ENCODE measurements around the gene CASZ1.

Gene CASZ1

DNA sequence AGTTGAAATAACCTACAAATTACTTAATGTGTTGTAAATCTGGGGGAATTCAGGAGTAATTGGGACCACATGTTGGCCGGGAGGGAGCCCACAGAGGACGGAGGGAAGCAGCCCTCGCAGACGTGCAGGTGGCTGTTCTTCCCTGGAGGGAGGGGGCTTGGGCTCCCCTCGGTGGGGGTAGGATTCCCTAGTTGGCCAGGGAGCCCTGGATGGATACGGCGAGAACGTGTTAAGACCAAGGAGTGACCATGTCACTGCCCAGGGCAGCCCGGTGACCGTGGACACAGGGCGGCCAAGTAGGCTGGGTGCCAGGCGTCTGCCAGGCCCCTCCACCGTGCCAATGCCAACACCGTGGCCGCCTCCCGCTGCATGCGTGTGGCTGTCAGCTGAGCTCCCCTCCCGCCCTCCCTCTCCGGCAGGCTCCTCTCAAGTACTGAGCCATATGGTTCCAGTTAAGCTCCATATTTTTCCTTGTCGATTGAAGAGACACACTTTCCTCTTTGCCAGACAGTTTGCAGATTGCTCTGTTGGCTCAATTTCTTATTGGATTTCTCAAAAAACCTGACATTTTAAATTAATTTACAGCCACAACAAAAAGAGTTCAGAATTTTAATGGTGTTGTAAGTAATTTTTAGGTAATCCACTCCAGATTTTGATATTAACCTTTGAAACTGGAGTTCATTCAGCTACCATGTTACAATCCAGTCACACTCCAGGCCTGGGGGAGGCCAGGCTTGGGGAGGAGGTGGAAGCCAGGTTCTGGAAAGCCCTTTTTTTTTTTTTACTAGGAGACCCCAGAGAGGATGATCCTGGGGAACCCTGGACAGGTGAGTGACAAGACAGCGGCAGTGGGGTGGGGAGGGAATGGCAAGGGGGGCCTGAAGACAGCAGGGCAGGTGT, 71.2 kb downstream of the CASZ1 start:
- no peak for DNase-seq (ENCODE audit: low spot score)

- no peak for DNase-seq (ENCODE audit: low spot score)
Observed at GRCh38 chr1:10724511-10724910, 71.9 kb downstream of the CASZ1 start.

- no peak for DNase-seq (ENCODE audit: low spot score)
Observed at GRCh38 chr1:10724052-10724494, 72.4 kb downstream of the CASZ1 start.

DNA sequence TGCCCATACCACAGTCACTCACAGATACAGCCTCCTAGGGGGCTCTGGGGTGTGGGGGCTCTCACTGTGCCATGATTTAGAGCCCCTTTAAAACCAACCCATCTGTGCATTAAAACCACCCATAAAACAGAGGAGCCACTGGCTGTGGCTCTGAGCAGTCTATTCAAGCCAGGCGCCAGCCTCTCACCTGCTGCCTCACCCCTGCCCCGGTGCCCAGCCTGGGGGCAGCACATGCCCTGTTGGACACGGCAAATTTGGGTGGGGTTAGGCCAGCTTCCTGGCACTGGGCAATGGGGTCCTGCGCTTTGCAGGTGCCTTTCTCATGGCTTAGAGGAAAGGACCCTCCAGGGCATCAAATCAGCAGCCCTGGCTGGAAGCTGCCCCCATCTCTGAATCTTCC, 73.1 kb downstream of the CASZ1 start:
- no peak for DNase-seq (ENCODE audit: low spot score)

DNA sequence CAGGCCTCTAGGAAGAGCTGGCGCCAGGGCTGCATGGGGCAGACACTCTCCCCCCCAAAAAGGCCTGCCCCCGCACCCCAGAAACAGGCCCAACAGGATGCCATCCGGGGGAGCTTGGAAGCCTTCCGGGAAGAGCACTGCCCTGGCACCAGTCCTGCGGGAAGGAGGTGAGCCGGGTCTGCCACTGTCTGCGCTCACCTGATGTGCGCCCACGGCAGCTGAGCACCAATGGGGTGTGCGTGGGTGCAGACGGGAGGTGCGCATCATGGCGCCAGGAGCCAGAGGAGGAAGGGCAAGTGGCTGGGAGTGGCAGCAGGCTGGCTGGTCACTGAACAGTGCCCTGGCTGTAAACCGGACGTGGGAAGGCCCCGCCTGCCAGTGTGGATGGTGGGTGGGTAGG, 73.6 kb downstream of the CASZ1 start:
- no peak for DNase-seq (ENCODE audit: low spot score)

DNA sequence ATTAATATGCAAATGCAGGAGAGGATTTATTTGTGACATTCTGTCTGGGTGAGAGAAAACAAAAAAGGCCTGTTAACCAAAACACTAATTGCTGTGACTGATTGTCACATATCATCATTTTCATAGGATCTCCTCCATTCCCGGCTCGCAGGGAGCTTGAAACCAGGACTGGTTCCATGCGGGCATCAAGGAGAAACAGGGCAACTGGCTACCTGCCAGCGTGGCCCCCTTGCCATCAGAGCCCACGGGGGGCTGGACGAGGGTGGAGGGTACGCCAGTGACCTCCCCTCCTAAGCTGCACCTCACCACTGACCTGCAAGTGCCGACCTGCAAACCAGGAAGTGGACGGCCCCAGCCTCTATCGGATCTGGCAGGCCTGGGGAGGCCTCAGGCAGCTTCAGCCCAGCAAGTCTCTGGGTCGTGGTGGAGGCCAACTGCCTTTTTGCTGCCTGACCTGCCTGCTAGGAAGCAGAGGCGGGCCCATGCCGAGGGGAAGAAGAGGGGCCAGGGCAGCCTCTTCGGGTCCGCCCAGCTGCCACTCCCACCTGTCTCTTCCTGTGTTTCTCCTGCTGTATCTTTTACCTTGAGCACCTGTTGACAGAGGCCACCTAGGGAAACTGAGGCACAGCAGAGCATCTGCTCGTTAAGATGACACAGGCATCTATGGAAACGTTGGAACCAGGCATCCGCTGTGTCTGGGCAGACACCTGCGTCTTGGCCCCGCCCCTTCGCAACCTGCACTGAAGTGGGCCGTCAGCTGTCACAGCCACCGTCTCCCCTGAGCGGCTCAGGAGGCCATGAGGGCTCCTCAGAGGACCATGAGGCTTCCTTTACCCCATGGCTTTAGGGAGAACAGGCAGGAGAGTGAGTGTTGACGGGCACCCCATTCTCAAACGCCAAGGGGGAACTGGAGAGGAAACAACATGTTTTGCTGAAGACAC, 74.8 kb downstream of the CASZ1 start:
- no peak for DNase-seq (ENCODE audit: low spot score)

- no peak for DNase-seq (ENCODE audit: low spot score)
Observed at GRCh38 chr1:10720635-10721034, 75.8 kb downstream of the CASZ1 start.

GRCh38 chr1:10718083-10718415, 78.4 kb downstream of the CASZ1 start:
- DNase-seq (ENCODE audit: low spot score) = no peak

- DNase-seq (ENCODE audit: low spot score) = no peak
Observed at GRCh38 chr1:10717296-10718082, 79.0 kb downstream of the CASZ1 start.

DNA sequence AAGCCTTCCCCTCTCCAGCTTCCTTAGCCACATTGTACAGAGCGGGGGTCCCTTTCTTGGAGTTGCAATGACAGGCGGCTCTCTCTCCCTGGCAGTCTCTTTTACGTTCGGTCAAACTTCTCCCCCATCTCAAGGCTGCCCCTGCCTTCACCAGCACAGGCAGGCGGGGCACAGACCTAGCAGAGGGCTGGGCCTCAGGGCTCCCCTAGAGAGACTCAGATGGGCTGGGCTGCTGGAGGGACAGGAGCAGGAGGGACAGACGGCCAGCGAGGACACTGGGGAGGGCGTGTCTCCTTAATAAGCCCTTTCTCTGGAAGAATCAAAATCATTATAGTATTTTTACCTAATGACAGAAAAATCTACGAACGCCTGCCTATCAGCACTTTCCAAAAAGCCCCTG, 79.6 kb downstream of the CASZ1 start:
- DNase-seq (ENCODE audit: low spot score) = no peak

DNA sequence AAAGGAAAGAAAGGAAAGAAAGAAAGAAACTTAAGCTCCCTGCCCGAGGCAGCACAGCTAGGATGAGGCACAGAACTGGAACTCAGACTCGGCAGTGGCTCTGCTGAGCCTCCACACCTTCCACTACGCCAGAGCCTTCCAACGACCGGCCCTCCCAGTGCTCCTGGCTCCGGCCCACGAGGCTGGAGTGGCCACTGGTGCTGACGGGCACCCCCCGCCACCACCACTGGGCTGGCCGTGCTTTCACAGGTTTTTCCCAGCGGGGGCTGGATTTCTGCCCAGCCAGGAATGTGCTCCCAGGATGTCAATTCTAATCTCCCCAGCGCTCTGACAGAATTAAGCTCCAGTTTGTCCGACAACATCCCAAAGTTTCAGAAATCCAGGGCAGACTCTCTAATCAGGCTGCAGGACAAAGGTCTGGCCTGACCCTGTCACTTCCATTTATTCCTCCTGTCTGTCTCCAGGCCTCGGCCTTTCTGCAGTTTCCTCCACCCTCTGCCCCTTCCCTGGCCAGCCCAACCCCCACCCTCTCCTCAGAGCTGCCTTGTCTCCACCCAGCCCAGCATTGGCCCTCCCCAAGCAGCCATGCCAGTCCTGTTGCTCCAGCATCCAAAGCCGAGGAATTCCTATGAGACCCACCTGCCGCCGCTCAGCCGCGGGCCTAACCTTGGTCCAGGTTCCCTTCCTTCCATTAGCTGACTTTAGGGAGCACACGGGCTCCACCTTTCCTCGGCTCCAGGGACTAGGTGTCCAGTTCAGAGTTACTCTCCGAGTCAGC, 81.9 kb downstream of the CASZ1 start:
- DNase-seq (ENCODE audit: low spot score) = no peak

DNA sequence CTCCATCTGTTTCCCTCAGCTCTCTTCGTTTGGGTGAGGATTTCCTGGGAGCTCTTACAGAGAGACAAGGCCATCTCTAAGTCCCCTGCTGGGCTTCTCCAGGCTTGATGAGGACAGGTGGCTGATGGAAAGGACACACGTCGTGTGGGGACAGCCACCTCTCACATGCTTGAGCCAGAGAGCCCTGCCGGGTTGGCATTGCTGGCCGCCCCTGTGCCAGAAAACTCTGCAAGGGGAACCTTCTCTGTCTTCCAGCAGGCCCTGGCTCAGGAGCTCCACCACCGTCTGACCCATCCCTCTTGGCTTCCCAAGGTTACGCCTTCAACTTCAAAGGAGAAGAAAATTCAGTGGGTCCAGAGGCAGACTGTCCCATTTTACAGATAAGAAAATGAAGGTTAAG, 82.8 kb downstream of the CASZ1 start:
- no peak for DNase-seq (ENCODE audit: low spot score)

DNA sequence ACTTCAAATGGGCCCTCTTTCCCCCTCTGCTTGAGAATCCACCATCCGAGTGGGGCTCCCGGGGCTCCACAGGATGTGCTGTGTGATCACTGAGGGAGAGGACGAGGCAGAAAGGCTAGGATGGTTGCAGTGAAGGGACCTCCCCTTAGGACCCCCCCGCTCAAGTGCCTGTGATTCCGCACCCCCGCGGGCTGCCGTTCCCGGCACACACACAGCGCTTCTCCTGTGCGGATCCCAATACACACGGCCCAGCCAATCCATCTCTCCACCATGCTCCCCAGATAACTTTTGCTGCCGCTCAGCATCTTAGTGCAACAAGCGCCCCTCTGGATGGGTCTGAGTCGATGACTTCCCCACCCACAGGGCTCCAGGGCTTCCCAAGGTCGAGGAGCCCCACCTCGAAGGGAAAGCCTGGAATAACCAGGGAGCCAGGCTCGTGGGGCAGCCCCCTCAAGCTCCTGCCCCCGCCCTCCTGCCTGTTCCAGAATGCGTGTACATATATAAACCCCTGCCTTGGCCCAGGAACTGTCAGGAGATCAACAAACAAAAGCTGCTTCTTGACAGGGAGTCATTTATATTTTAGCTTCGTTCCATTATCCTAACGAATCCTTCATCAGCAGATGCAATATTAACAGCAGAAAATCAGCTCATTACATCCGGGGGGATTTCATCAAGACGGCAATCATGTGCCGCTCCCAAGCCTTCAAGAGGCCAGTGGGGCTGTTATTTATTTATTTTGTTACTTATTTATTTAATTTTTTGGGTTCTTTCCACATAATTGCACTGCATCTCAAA, 83.7 kb downstream of the CASZ1 start:
- DNase-seq (ENCODE audit: low spot score) = no peak

DNA sequence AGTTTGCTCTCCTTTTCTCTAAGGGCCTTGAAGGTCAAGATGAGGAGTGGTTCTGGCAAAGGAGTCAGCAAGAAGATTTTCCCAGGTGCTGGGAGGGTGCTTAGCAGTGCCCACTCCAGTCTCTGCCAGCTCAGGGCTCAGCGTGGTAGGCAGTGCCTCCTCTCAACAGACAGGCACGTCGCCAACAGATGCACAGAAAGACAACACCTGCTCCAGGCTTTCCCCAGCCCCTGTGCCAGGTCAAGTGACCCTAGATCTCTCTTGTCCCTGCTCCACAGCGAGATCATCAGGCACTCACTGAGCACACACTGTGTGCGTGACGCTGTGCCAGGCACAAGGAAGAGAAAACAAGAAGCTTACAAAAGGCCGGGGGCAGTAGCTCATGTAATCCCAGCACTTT, 86.0 kb downstream of the CASZ1 start:
- DNase-seq (ENCODE audit: low spot score) = no peak

- no peak for DNase-seq (ENCODE audit: low spot score)
Observed at GRCh38 chr1:10709646-10710045, 86.8 kb downstream of the CASZ1 start.

DNA sequence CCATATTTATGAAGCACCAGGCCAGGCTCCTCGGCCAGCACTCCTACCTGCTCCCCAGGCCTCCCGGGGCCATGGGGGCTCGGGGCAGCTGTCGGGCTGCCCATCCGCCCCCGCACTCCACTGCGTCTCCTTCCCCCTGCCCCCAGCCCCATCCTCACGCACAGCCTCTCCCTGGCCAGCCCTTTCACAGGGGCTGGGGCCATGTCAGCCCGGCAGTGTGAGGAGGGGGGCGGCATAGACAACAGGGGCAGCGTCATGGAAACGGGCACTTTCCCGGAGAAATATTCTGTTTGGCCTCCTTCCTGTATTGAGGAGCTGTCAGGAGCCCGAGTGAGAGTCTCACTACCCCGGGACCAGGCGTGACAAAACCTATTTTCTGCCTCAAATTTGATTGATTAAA, 87.3 kb downstream of the CASZ1 start:
- DNase-seq (ENCODE audit: low spot score) = no peak

- DNase-seq (ENCODE audit: low spot score) = no peak
Observed at GRCh38 chr1:10708757-10709156, 87.7 kb downstream of the CASZ1 start.

DNA sequence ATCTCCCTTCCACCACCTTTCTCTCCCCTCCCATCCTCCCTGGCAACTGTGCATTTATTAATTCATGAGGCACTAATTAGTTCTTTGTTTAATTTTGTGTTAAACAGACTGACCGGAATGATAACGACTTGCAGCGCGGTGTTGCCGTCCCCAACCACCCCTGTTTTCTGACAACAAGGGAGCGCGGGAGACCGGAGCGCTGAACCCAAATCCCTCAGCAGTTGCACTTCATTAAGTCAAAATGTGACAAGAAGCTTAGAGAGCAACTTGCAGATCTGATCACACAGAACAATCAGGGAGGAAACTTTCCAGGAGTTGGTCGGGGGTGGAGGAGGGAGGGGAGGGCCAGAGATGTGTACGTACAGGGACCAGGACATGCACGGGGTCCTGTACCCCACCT, 89.2 kb downstream of the CASZ1 start:
- DNase-seq (ENCODE audit: low spot score) = no peak

DNA sequence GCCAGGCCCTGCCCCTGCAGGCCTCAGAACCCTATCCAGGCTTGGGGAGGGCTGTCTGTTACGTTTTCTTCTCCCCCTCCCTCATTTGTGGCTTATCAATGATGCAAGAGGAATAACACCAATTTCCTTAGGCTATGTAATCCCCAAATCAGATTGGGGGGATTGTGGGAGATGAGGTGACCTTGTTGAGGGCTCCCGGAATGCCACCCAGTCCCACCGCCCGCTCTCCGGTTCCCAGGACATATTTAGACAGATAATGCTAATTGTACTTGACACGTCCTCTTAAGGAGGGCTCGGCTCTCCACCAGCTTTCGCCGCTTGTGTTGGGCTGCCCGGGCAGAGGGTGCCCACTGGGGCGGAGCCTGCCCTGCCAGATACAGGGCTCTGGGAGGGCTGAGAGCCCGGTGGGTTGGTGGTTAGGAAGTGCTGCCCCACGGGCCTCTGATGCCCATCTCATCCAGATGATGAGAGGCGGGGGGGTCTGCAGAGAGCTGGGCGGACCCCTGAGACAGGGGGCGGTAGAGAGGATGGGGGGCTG, 90.0 kb downstream of the CASZ1 start:
- DNase-seq (ENCODE audit: low spot score) = no peak

GRCh38 chr1:10705953-10706352, 90.5 kb downstream of the CASZ1 start:
- DNase-seq (ENCODE audit: low spot score) = no peak

Measured in putamen (tissue), 1 donor.